Loucy (cell line): ENCODE measurements around the gene CBX8.

Source experiments
- CTCF ChIP-seq: fragments of 200-600 bp; sonication (generic); conservative IDR thresholded peaks from 2 replicates; pipeline ENCODE4 v1.5.1; 2014; ENCODE audit warnings: mild to moderate bottlenecking, antibody characterized with exemption, low read length
- EZH2phosphoT487 ChIP-seq: fragments of 200-600 bp; IDR thresholded peaks from 2 replicates; pipeline ENCODE4 v1.6.1; 2018; ENCODE audit warnings: antibody characterized with exemption, mild to moderate bottlenecking, moderate library complexity, borderline replicate concordance

GRCh38 chr17:79826841-79827578 lies 30.1 kb upstream of the CBX8 start:
- no peak for TF ChIP-seq EZH2phosphoT487
- TF ChIP-seq CTCF, result no peak
